Measurements from ENCODE around the gene EEIG2.
"Not testable (repeated sequence)": the region's sequence is repeated elsewhere in the genome, so short reads cannot be mapped to it uniquely, and the experiment has no call there.

Gene EEIG2

DNA sequence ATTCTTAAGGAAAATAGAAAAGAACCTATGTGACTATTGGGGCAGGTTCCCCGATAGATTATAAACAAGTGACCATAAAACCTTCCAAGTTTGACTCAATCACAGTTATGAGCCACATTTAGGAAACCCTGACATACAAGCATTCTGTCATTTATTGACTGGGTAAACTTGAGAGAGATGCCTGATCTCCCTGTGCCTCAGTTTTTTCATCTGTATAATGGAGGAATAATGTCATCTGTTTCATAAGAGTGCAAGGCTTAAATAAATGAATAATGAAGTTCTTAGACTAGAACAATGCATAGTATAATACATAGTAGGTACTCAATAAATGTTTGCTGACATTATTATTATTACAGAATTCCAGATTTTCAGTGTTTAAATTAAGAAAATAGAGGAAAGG is 18.9 kb upstream of the EEIG2 start:
- DNase-seq (ENCODE audit: extremely low read depth, insufficient read length), result no peak
- TF ChIP-seq, protein P1, sequence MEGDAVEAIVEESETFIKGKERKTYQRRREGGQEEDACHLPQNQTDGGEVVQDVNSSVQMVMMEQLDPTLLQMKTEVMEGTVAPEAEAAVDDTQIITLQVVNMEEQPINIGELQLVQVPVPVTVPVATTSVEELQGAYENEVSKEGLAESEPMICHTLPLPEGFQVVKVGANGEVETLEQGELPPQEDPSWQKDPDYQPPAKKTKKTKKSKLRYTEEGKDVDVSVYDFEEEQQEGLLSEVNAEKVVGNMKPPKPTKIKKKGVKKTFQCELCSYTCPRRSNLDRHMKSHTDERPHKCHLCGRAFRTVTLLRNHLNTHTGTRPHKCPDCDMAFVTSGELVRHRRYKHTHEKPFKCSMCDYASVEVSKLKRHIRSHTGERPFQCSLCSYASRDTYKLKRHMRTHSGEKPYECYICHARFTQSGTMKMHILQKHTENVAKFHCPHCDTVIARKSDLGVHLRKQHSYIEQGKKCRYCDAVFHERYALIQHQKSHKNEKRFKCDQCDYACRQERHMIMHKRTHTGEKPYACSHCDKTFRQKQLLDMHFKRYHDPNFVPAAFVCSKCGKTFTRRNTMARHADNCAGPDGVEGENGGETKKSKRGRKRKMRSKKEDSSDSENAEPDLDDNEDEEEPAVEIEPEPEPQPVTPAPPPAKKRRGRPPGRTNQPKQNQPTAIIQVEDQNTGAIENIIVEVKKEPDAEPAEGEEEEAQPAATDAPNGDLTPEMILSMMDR (IDR thresholded peaks at IDR 0.05; ENCODE audit: insufficient read depth, low read length, poor library complexity, severe bottlenecking), result no peak
- H3K4me3 ChIP-seq (replicated peaks; ENCODE audit: low read depth, low read length), result no peak overlapping the region

DNA sequence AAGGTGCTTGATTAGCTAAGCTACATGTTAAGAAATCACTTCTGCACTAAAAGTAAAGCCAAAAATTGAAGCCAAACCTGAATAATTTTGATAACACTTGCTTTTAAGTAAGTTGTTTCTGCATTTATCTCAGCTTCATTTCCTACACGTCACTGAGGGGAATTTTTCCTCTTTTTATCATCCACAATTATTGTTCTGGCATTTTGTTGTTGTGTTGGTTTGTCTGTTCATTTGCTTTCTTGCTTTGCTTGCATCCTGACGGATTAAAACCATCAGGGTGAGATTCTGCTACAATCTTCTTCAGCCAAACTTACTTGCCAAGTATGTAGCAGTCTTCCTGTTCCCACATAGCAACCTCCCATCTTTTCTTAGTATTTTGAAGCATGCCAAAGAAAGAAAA is 18.0 kb upstream of the EEIG2 start:
- H3K36me3 ChIP-seq (ENCODE audit: control insufficient read depth, insufficient read depth, low read length), result no peaks in the 10 kb centered on the region
- no peaks in the 10 kb centered on the region for H3K27me3 ChIP-seq (replicated peaks; ENCODE audit: control insufficient read depth, insufficient read depth, low read length)
- no peak overlapping the region for H3K4me3 ChIP-seq (replicated peaks; ENCODE audit: low read depth, low read length)
- TF ChIP-seq, protein P1 (IDR thresholded peaks at IDR 0.05; ENCODE audit: insufficient read depth, low read length, poor library complexity, severe bottlenecking), result no peak
- DNase-seq (ENCODE audit: extremely low read depth, insufficient read length), result no peak

More for the DNA sequence above, 18.9 kb upstream of the EEIG2 start:
- Histone ChIP-seq H3K36me3 (ENCODE audit: control insufficient read depth, insufficient read depth, low read length) (no peaks in the 10 kb centered on the region), H3K27me3 (replicated peaks; ENCODE audit: control insufficient read depth, insufficient read depth, low read length) (no peaks in the 10 kb centered on the region)

DNA sequence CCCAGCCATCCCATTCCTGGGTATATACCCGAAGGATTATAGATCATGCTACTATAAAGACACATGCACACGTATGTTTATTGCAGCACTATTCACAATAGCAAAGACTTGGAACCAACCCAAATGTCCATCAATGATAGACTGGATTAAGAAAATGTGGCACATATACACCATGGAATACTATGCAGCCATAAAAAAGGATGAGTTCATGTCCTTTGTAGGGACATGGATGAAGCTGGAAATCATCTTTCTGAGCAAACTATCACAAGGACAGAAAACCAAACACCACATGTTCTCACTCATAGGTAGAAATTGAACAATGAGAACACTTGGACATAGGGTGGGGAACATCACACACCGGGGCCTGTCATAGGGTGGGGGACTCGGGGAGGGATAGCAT is 12.4 kb upstream of the EEIG2 start:
- H3K36me3 ChIP-seq (ENCODE audit: control insufficient read depth, insufficient read depth, low read length); H3K4me3 ChIP-seq (replicated peaks; ENCODE audit: low read depth, low read length); DNase-seq (ENCODE audit: extremely low read depth, insufficient read length); H3K27me3 ChIP-seq (replicated peaks; ENCODE audit: control insufficient read depth, insufficient read depth, low read length): not testable (repeated sequence)

DNA sequence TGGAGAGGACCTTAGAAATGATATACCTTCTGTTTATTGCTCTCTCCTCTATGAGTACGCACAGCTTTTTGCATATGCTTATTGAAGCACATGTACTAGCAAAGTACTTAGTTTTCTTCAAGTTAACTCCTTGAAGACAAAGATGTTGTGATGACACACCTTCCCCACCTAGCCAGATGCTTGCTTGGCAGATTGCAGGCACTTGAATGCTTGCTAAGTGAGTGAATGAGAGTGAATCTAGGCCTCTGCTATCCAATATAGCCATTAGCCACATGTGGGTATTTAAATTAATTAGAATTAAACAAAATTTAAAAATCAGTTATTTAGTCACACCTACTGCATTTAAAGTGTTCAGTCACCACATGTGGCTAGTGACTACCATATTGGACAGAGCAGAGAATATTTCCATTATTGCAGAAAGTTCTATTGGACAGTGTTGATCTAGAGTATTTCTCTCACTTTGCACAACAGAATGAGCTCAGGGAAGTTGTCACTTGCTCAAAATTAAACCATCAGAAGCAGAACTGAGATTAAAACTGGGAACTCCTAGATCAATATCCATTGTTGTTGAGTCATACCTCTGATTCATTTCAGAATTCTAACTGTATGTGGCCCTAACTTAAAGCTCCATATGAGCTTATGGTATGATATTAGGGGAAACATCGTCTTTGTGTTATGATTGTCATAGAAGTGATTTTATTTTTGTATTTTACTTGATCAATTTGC is 8.6 kb upstream of the EEIG2 start:
- DNase-seq (ENCODE audit: extremely low read depth, insufficient read length), result peak; percentile 59
- TF ChIP-seq, protein P1 (IDR thresholded peaks at IDR 0.05; ENCODE audit: insufficient read depth, low read length, poor library complexity, severe bottlenecking), result no peak
- Histone ChIP-seq H3K4me3 (replicated peaks; ENCODE audit: low read depth, low read length) (no peak overlapping the region), H3K27me3 (replicated peaks; ENCODE audit: control insufficient read depth, insufficient read depth, low read length) (no peaks in the 10 kb centered on the region), H3K36me3 (ENCODE audit: control insufficient read depth, insufficient read depth, low read length) (no peaks in the 10 kb centered on the region)

DNA sequence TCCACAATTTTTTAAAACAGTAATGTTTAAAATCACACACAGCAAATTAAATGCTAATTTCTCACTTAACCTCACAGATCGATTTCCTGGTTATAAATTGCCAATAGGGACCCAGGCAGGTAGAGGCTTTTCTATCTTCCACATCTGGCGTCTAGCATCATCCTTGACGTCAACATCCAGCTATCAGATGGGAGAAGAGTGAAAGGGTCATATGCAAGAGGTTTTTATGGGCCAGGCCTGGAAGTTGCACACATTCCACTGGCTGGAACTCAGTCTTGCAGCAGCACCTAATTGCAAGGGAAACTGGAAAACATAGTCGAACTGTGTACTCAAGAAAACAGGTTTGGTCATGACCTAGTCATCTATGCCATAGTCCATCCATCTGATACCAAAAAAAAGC is 6.0 kb upstream of the EEIG2 start:
- DNase-seq (ENCODE audit: extremely low read depth, insufficient read length), result no peak
- H3K36me3 ChIP-seq (ENCODE audit: control insufficient read depth, insufficient read depth, low read length), result no peaks in the 10 kb centered on the region
- no peak overlapping the region for H3K4me3 ChIP-seq (replicated peaks; ENCODE audit: low read depth, low read length)
- TF ChIP-seq, protein P1 (IDR thresholded peaks at IDR 0.05; ENCODE audit: insufficient read depth, low read length, poor library complexity, severe bottlenecking), result no peak
- no peaks in the 10 kb centered on the region for H3K27me3 ChIP-seq (replicated peaks; ENCODE audit: control insufficient read depth, insufficient read depth, low read length)

DNA sequence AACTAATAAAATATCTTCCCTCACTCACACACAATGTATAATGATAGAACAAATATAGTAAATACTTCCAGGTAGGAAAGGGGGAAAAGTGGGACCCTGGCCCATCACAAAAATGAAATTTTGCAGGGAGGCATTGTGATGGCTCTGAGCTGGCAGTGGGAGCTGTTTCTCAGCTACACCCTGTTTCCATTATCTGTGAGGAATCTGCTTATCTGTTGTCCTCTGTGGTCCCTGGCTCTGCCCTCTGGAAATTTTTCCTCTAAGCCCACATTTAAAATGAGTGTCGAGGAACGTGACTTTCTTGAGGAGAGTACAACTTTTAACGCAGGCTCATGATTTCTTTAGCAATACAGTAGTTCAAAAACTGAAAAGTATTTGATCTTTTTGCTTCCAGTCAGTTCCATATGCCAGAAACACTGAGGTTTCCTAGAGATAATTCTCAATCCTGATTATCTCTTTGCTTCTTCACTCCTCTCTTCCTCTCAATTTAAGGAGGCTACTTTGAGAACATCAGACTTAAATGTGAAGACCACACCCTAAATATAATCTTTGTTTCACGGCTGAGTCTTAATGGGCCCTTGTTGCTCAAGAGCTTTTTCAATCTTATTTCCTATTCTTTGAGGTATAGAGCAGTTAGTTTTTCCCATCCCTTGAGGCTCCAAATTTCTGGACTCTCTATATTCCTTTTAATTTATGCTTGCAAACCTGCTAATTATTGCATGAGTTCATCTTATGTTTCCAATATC is 5.0 kb upstream of the EEIG2 start:
- H3K4me3 ChIP-seq (replicated peaks; ENCODE audit: low read depth, low read length), result no peak overlapping the region
- no peak for DNase-seq (ENCODE audit: extremely low read depth, insufficient read length)

More for the DNA sequence above, 5.0 kb upstream of the EEIG2 start:
- Histone ChIP-seq H3K27me3 (replicated peaks; ENCODE audit: control insufficient read depth, insufficient read depth, low read length) (no peaks in the 10 kb centered on the region), H3K36me3 (ENCODE audit: control insufficient read depth, insufficient read depth, low read length) (no peaks in the 10 kb centered on the region)
- TF ChIP-seq, protein P1 (IDR thresholded peaks at IDR 0.05; ENCODE audit: insufficient read depth, low read length, poor library complexity, severe bottlenecking), result no peak
